ENCODE data around the gene PALMD. TPM values are rescaled to one million over a fixed set of nuclear protein-coding genes. Genes with fewer than 3 reads are reported as not detected.

Gene PALMD
- total and polyA plus RNA-seq, 2 donors (not counting 1 experiment from before 2014, with no cell fraction given): not detected

- Mint-ChIP-seq H3K27me3 (no peaks in the 10 kb centered on the region), H3K27ac (no peak overlapping the region), H3K4me1 (no peaks in the 10 kb centered on the region), H3K4me3 (no peak overlapping the region), H3K9me3 (ENCODE audit: insufficient read depth) (no peaks in the 10 kb centered on the region)
- no peaks in the 10 kb centered on the region for H3K4me1 ChIP-seq (ENCODE audit: control insufficient read depth in 2 of 2, insufficient read depth in 2 of 2, low read length in 2 of 2)
- no peak for ATAC-seq (ENCODE audit: low read depth)
- H4K20me1 ChIP-seq (ENCODE audit: control insufficient read depth, insufficient read depth, low read length, poor library complexity, severe bottlenecking): no peaks in the 10 kb centered on the region
- H2AFZ ChIP-seq (ENCODE audit: insufficient read depth, low read depth, low read length, poor library complexity, severe bottlenecking): no peak overlapping the region
- intact Hi-C loops (cut with micrococcal nuclease): no loop called here
- H3K4me3 ChIP-seq (ENCODE audit: control extremely low read depth in 1 of 5, extremely low read depth in 1 of 5, insufficient read depth in 1 of 5, low read depth in 2 of 5, low read length in 4 of 5): no peak overlapping the region
- no peak for DNase-seq
- no peaks in the 10 kb centered on the region for H3K9me3 ChIP-seq (ENCODE audit: control extremely low read depth in 1 of 3, control insufficient read depth in 2 of 3, insufficient read depth in 1 of 3, low read length in 2 of 3)
- CTCF ChIA-PET: no interaction called here
- H3K27me3 ChIP-seq (replicated peaks in 1 of 4; ENCODE audit: control extremely low read depth in 1 of 4, control insufficient read depth in 3 of 4, insufficient read depth in 4 of 4, low read length in 3 of 4): peaks cover 0 to 4% (median 0%) of the 10 kb centered on the region in 4 experiments
- H3K79me2 ChIP-seq (ENCODE audit: control insufficient read depth, insufficient read depth, low read length): no peaks in the 10 kb centered on the region
- TF ChIP-seq, protein P1, sequence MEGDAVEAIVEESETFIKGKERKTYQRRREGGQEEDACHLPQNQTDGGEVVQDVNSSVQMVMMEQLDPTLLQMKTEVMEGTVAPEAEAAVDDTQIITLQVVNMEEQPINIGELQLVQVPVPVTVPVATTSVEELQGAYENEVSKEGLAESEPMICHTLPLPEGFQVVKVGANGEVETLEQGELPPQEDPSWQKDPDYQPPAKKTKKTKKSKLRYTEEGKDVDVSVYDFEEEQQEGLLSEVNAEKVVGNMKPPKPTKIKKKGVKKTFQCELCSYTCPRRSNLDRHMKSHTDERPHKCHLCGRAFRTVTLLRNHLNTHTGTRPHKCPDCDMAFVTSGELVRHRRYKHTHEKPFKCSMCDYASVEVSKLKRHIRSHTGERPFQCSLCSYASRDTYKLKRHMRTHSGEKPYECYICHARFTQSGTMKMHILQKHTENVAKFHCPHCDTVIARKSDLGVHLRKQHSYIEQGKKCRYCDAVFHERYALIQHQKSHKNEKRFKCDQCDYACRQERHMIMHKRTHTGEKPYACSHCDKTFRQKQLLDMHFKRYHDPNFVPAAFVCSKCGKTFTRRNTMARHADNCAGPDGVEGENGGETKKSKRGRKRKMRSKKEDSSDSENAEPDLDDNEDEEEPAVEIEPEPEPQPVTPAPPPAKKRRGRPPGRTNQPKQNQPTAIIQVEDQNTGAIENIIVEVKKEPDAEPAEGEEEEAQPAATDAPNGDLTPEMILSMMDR (IDR thresholded peaks at IDR 0.05): no peak
- no peak for TF ChIP-seq EZH2 (IDR thresholded peaks at IDR 0.05; ENCODE audit: borderline replicate concordance, insufficient read depth, low read depth, low read length, poor library complexity, severe bottlenecking)
- no peak overlapping the region for H3K4me2 ChIP-seq (replicated peaks; ENCODE audit: low read depth, low read length, poor library complexity, severe bottlenecking)
- no peaks in the 10 kb centered on the region for H3K36me3 ChIP-seq (replicated peaks in 1 of 2; ENCODE audit: control extremely low read depth in 1 of 2, control insufficient read depth in 1 of 2, extremely low read depth in 1 of 2, insufficient read depth in 2 of 2, low read length in 1 of 2)
- no peak overlapping the region for H3K27ac ChIP-seq (ENCODE audit: low read length in 2 of 2)
- POLR2A ChIA-PET: no interaction called here
- no peak overlapping the region for H3K9ac ChIP-seq (ENCODE audit: low read length)
Observed at GRCh38 chr1:99639408-99639807, 6.5 kb upstream of the PALMD start.

DNA sequence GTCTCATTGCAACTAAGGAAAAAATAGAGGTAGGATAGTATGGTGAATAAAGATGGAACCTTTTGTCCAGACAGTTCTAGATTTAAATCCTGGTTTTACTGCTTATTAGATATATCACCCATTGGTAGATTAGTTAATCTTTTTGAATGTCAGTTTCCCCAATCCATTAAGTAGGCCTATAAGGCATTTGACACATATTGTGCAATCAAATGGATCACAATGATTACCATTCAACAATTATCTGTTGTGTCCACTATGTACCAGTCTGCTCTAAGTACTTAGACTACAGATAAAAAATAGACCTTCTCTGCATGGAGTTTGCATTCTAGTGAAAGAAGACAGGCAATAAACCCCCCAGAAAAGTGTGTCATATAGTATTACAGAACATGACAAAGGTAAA lies 6.0 kb upstream of the PALMD start:
- Mint-ChIP-seq H3K27me3 (no peaks in the 10 kb centered on the region), H3K27ac (no peak overlapping the region), H3K9me3 (ENCODE audit: insufficient read depth) (no peaks in the 10 kb centered on the region), H3K4me1 (no peaks in the 10 kb centered on the region), H3K4me3 (no peak overlapping the region)
- Histone ChIP-seq H3K9me3 (ENCODE audit: control extremely low read depth in 1 of 3, control insufficient read depth in 2 of 3, insufficient read depth in 1 of 3, low read length in 2 of 3) (no peaks in the 10 kb centered on the region), H3K36me3 (replicated peaks in 1 of 2; ENCODE audit: control extremely low read depth in 1 of 2, control insufficient read depth in 1 of 2, extremely low read depth in 1 of 2, insufficient read depth in 2 of 2, low read length in 1 of 2) (no peaks in the 10 kb centered on the region), H3K4me3 (ENCODE audit: control extremely low read depth in 1 of 5, extremely low read depth in 1 of 5, insufficient read depth in 1 of 5, low read depth in 2 of 5, low read length in 4 of 5) (no peak overlapping the region), H3K27ac (ENCODE audit: low read length in 2 of 2) (no peak overlapping the region), H3K9ac (ENCODE audit: low read length) (no peak overlapping the region), H4K20me1 (ENCODE audit: control insufficient read depth, insufficient read depth, low read length, poor library complexity, severe bottlenecking) (no peaks in the 10 kb centered on the region), H3K27me3 (replicated peaks in 1 of 4; ENCODE audit: control extremely low read depth in 1 of 4, control insufficient read depth in 3 of 4, insufficient read depth in 4 of 4, low read length in 3 of 4) (peaks cover 0 to 4% (median 0%) of the 10 kb centered on the region in 4 experiments), H3K79me2 (ENCODE audit: control insufficient read depth, insufficient read depth, low read length) (no peaks in the 10 kb centered on the region), H3K4me1 (ENCODE audit: control insufficient read depth in 2 of 2, insufficient read depth in 2 of 2, low read length in 2 of 2) (no peaks in the 10 kb centered on the region), H3K4me2 (replicated peaks; ENCODE audit: low read depth, low read length, poor library complexity, severe bottlenecking) (no peak overlapping the region), H2AFZ (ENCODE audit: insufficient read depth, low read depth, low read length, poor library complexity, severe bottlenecking) (no peak overlapping the region)
- TF ChIP-seq EZH2 (IDR thresholded peaks at IDR 0.05; ENCODE audit: borderline replicate concordance, insufficient read depth, low read depth, low read length, poor library complexity, severe bottlenecking): no peak
- TF ChIP-seq, protein P1 (IDR thresholded peaks at IDR 0.05): no peak
- POLR2A ChIA-PET: no interaction called here
- intact Hi-C loops (cut with micrococcal nuclease): no loop called here
- ATAC-seq (ENCODE audit: low read depth): no peak
- DNase-seq: no peak
- CTCF ChIA-PET: no interaction called here
